GM19193 (cell line): ENCODE measurements around the gene HAUS5.

ENCODE experiments used
- POLR2A ChIP-seq: IDR thresholded peaks from 4 replicates; pipeline ENCODE4 v1.6.1; 2011; ENCODE audit not compliant: insufficient read depth, insufficient read length; ENCODE audit errors: extremely low read depth

The HAUS5 gene, protein sequence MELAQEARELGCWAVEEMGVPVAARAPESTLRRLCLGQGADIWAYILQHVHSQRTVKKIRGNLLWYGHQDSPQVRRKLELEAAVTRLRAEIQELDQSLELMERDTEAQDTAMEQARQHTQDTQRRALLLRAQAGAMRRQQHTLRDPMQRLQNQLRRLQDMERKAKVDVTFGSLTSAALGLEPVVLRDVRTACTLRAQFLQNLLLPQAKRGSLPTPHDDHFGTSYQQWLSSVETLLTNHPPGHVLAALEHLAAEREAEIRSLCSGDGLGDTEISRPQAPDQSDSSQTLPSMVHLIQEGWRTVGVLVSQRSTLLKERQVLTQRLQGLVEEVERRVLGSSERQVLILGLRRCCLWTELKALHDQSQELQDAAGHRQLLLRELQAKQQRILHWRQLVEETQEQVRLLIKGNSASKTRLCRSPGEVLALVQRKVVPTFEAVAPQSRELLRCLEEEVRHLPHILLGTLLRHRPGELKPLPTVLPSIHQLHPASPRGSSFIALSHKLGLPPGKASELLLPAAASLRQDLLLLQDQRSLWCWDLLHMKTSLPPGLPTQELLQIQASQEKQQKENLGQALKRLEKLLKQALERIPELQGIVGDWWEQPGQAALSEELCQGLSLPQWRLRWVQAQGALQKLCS

DNA sequence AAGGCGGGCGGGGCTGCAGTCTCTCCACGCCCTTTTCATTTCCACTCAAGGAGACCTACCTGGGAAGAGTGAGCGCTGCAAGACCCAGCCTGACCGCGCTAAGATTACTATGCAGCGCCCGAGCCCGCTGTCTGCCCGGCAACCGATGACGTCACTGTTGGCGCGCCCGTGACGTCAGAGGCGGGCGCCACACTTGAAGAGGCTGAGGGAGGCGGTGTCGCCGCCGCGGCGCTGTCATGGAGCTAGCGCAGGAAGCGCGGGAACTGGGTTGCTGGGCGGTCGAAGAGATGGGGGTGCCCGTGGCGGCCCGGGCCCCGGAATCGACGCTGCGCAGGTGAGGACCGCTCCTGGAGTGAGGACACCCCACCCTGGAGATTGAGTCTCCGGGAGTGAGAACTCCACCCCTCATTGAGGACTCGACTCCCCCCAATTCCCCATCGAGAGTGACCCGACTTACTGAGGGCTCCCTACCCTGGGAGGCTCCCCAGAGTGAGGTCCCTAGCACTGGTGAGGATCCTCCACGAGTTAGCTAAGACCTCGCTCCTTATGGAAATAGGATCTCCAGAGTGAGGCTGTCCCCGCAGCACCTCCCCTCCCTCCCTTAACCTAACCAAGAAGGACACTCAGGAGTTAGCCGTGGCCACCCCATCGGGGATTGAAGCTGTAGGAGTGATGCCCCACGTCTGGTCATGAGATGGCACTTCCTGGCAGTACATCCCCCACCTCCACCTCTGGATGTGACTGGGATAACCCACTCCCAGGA lies at the start of gene HAUS5:
TSS of gene HAUS5 (plus strand) at position 177 of the 763 bp plus-strand sequence. CDS start at position 237, 60 bp downstream.
- TF ChIP-seq POLR2A, result peak; percentile 76

DNA sequence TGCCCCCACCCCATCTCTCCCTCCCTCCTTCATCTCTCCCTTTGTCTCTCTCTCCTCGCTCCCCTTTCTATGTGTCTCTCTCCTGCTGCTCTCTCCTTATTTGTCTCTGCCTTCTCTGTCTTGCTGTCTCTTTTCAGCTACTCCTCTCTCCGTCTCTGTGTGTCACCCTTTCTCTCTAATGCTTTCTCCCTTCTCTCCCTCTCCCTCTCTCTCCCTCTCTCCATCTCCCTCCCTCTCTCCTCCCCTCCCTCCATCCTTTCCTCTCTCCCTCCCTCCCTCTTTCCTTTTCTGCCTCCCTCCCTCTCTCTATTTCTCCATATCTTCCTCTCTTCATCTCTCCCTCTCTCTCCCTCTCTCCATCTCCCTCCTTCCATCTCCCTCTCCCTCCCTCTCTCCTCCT lies 49.8 kb upstream of the HAUS5 start:
- no peak for TF ChIP-seq POLR2A

DNA sequence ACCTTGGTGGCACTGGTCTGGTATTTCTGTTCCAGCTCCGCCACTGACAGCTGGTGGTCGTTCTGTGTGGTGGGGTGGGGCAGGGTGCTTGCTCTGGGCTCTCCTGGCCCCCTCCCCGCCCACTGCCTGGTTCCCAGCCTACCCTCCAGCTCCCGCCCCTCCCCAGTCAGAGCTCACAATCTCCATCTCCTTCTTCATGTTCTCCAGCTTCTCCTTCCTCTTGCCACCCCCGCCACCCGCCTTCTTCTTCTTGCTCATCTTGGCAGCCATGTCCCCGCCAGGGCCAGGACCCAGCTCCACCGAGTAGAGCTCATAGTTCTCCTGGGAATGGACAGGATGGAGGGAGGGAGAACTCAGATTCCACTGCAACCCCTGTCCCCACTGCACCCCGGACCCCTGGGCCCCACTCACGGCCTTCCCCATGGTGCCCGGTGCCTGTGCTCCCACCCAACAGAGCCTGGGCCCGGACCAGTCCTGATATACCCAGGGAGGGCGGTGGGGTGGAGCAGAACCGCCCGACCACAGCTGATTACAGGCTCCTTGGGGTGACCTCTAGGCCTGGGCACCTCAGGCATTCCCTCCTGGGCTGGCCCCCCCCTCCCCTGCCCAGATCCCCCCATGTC lies 49.2 kb upstream of the HAUS5 start, which contains the start of gene ATP4A:
TSS of gene ATP4A (minus strand) at position 452 of the 623 bp plus-strand sequence. CDS start at position 423, 29 bp downstream.
- TF ChIP-seq POLR2A, result no peak

DNA sequence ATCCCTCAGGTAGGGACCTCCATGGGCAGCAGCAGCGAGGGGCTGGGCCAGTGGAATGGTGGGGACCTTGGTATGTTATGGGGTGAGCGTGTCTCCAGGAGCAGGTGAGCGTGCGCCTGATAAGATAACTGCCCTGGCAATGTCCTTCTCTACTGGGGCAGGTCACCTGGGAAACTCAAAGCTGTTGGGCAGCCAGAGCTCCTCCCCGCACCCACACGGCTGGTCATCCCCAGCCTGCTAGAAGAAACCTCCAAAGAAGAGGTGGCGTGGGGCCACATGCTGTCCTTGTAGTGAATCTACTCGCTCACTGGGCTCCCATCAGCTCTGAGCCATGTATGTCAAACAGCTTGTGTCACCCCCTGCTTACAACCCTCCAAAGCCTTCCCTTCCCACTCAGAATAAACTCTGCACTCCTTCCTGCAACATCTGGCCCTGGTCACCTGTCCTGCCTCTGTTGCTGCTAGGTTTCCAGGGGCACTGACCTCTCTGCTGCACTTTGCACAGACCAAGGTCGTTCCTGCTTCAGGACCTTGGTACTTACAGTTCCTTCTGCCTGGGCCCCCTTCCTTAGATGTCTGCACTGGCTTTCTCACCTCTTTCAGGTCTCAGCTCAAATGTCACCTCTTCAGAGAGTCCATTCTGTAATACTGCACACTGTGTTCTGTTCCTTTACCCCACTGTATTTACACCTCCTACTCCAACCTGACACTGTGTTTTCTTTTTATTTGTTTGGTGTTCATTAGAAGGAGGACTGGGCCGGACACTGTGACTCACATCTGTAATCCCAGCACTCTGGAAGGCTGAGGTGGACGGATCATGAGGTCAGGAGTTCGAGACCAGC lies 47.3 kb upstream of the HAUS5 start:
- no peak for TF ChIP-seq POLR2A

DNA sequence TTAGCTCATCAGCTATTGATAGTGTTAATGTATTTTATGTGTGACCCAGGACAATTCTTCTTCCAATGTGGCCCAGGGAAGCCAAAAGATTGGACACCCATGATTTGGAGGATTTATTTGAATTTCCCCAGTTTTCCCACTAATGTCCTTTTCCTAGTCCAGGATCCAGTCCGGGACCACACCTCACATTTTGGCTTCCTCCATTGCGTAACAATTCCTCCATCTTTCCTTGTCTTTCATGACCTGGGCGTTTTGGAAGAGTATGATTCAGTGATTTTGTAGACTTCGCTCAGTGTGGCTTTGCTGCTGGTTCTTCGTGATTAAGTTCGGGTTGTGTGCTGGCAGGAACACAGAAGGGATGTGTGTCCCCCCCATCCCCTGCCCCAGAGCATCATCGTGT lies 45.8 kb upstream of the HAUS5 start:
- no peak for TF ChIP-seq POLR2A

DNA sequence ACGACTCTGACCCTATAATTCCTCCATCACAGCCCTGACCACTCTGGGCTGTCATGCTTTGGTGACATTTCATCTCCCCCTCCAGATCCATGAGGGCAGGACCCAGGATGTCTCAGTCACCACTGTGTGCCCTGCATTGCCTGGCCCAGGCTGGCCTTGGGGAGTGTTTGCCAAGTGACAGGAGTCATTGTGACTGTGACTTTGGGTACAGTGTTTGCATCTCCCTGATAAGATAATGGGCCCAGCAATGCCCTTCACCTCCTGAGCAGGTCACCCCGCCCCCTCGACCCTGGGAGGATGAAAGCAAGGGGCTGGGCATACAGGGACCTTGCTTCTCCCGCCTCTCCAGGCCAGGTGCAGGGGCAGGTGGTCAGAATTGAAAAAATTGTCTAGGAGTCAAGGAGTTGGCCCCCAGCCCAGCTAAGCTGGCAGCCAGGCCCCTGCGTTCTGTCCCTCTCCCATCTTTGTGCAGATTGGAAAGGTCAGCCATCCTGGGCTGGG lies 43.2 kb upstream of the HAUS5 start:
- no peak for TF ChIP-seq POLR2A

DNA sequence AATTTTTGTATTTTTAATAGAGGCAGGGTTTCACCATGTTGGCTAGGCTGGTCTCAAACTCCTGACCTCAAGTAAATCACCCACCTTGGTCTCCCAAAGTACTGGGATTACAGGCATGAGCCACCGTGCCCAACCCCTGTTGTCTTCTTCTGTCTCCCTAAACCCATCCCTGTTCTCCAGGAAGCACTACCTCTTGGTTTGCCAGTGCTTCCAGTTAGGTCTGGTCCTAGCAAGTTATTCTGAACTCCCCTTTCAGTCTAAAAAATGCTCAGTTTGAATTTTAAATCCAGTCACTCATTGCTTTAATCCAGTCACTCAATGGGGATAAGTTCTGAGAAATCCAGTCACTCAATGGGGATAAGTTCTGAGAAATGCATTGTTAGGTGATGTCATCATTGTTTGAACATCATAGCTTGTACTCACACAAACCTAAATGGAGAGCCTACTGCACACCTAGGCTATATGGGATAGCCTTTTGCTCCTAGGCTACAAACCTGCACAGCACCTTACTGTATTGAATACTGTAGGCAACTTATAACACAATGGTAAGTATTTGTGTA lies 41.0 kb upstream of the HAUS5 start:
- no peak for TF ChIP-seq POLR2A

DNA sequence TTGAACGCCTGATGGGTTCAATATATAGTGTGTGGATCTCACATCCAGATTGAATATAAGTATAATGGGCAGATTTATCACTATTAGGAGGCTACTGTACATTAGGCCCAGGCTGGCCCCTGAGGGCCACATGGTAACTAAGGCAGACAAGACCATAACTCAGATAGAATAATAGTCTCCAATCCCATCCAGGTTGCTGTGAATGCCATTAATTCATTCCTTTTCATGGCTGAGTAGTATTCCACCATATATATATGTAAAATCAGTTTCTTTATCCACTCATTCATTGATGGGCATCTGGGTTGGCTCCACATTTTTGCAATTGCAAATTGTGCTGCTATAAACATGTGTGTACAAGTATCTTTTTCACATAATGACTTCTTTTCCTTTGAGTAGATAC lies 34.6 kb upstream of the HAUS5 start:
- no peak for TF ChIP-seq POLR2A

DNA sequence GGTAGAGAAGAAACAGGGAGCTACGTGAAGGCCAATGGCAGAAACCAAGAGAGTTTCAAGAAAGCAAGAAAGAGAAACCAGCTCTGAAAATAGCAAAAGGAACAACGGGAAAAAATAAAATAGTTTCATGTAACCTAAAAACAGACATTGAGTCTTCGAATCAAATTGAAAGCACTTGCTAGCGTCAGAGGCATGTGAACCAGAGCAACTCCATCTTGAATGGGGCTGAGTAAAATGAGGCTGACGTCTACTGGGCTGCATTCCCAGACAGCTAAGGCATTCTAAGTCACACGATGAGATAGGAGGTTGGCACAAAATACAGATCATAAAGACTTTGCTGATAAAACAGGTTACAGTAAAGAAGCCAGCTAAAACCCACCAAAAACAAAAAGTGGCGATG lies 33.8 kb upstream of the HAUS5 start:
- no peak for TF ChIP-seq POLR2A

DNA sequence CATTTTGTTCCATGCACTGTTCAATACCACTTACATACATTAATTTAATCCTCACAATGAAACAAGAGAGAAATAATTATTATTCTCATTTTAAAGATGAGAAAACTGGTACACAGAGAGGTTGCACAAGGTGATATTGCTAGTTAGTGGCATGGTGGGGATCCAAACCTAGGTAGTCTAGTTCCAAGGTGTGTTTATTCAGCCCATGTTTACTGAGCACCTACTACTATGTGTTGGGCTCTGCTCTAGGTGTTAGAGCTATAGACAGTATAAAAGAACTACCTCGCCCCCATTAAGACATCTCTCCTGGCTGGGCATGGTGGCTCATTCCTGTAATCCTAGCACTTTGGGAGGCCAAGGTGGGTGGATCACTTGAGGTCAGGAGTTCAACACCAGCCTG lies 29.8 kb upstream of the HAUS5 start:
- no peak for TF ChIP-seq POLR2A

DNA sequence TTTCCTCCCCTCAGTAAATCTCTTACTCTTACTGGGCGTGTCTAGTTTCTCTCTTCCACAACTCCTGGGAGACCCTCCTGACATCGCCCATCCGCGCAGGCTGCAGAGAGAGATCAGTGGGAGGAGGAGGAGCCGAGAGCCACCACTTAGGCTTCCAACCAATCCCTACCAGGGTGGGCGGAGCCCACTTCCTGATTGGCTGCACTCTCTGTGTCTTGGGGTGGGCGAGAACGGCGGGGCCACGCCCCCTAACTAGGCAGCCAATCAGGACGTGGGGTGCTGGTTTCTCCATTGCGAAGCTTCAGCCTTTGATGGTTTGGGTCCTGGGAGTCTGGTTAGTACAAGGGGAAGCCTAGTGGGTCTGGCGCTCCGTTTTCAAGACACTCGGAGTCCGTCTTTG lies 26.7 kb upstream of the HAUS5 start, which contains the start of gene PMIS2:
TSS of gene PMIS2 (plus strand) at position 326 of the 400 bp plus-strand sequence. CDS start 87 bp downstream, outside the sequence.
- TF ChIP-seq POLR2A, result no peak

DNA sequence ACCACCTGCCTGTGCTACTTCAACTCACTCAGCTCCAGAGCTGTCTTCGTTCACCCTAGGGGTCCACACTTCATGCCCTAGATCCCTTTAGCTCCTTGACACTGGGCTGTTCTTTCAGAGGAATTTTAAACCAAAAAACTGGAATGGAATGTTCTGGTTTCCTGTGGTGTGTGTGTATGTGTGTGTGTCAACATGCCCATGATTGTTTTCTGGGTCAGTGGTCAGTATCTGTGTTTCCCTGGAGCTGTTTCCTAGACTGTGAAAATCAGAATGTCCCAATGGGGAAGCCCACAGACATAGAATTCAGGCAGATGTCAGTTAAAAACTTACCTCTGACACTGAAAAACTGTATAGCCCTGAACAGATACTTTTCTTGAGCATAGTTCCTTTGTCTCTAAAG lies 25.2 kb upstream of the HAUS5 start:
- TF ChIP-seq POLR2A, result no peak

DNA sequence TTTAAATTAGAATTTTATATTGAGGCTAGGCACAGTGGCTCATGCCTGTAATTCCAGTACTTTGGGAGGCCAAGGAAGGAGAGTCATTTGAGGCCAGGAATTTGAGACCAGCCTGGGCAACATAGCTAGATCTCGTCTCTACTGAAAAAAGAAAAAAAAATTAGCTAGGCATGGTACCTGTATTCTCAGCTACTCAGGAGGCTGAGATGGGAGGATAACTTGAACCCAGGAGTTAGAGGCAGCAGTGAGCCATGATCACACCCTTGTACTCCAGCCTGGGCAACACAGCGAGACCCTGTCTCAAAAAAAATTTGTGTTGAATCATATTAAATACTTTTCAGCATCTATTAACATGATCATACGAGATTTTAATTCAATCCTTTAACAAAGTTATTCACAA lies 21.7 kb upstream of the HAUS5 start:
- no peak for TF ChIP-seq POLR2A
